ENCODE data around the gene RFPL2.

DNA sequence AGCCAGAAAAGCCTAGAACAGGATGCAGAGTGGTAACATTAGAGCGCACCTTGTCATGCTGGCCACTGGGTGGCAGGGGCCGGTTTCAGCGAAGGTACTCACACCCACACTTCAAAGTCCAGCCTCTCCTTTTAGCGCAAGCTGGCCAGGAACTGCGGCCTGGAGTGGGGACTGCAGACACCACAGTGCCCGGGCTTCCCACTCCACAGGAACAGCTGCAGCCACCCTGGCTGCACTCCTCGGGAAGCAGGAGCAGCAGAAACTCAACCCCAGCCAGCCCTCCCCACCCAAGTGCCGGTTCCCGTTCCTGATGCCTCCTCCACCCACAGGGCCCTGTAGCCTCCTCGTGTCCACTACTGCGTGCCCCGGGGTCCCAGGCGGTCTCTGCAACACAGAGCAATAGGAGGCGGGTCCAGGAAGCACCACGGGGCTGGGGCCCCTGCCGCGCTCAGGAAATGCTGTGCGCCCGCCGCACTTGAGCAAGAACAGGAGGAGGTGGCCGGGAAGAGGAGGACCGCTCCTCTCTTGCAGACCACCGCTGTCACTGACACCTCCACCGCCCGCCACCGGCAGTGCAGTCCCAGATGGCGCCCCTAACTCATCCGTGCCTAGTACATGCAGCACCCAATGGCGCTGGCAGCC lies 2.2 kb downstream of the RFPL2 start:
- TF ChIP-seq RAD21 (IDR thresholded peaks at IDR 0.05; ENCODE audit: low read depth) = peak; percentile 71
- TF ChIP-seq YY1 (IDR thresholded peaks at IDR 0.05; ENCODE audit: low read depth) = no peak
- TF ChIP-seq NFIC (IDR thresholded peaks at IDR 0.05) = no peak
- TF ChIP-seq, protein P1, sequence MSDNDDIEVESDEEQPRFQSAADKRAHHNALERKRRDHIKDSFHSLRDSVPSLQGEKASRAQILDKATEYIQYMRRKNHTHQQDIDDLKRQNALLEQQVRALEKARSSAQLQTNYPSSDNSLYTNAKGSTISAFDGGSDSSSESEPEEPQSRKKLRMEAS (IDR thresholded peaks at IDR 0.05) = peak; percentile 56
- no peak for TF ChIP-seq CEBPB (IDR thresholded peaks at IDR 0.05)
- TF ChIP-seq CREB1 (IDR thresholded peaks at IDR 0.05; ENCODE audit: low read depth) = no peak
- TF ChIP-seq, protein P2, sequence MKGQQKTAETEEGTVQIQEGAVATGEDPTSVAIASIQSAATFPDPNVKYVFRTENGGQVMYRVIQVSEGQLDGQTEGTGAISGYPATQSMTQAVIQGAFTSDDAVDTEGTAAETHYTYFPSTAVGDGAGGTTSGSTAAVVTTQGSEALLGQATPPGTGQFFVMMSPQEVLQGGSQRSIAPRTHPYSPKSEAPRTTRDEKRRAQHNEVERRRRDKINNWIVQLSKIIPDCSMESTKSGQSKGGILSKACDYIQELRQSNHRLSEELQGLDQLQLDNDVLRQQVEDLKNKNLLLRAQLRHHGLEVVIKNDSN (IDR thresholded peaks at IDR 0.05) = no peak
- 0 out of 2 replicates have a peak, but pooled peaks have one; percentile 34 for TF ChIP-seq EGR1 (IDR thresholded peaks at IDR 0.05)
- TF ChIP-seq ZBTB7A (IDR thresholded peaks at IDR 0.05; ENCODE audit: low read depth) = no peak
- TF ChIP-seq EP300 (IDR thresholded peaks at IDR 0.05; ENCODE audit: borderline replicate concordance) = no peak
- TF ChIP-seq, protein P3, sequence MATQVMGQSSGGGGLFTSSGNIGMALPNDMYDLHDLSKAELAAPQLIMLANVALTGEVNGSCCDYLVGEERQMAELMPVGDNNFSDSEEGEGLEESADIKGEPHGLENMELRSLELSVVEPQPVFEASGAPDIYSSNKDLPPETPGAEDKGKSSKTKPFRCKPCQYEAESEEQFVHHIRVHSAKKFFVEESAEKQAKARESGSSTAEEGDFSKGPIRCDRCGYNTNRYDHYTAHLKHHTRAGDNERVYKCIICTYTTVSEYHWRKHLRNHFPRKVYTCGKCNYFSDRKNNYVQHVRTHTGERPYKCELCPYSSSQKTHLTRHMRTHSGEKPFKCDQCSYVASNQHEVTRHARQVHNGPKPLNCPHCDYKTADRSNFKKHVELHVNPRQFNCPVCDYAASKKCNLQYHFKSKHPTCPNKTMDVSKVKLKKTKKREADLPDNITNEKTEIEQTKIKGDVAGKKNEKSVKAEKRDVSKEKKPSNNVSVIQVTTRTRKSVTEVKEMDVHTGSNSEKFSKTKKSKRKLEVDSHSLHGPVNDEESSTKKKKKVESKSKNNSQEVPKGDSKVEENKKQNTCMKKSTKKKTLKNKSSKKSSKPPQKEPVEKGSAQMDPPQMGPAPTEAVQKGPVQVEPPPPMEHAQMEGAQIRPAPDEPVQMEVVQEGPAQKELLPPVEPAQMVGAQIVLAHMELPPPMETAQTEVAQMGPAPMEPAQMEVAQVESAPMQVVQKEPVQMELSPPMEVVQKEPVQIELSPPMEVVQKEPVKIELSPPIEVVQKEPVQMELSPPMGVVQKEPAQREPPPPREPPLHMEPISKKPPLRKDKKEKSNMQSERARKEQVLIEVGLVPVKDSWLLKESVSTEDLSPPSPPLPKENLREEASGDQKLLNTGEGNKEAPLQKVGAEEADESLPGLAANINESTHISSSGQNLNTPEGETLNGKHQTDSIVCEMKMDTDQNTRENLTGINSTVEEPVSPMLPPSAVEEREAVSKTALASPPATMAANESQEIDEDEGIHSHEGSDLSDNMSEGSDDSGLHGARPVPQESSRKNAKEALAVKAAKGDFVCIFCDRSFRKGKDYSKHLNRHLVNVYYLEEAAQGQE (IDR thresholded peaks at IDR 0.05; ENCODE audit: low read depth) = no peak
- TF ChIP-seq FOXM1 (IDR thresholded peaks at IDR 0.05; ENCODE audit: borderline replicate concordance, low read depth) = no peak
- TF ChIP-seq TAF1 (IDR thresholded peaks at IDR 0.05; ENCODE audit: low read depth) = no peak
- TF ChIP-seq TCF12 (IDR thresholded peaks at IDR 0.05; ENCODE audit: low read depth) = no peak
